Hepatocyte (in vitro differentiated cells): ENCODE data around the gene DBN1. TPM values are rescaled to one million over a fixed set of nuclear protein-coding genes. Genes with fewer than 3 reads are reported as not detected.

ENCODE experiments used
- DNase-seq: peaks from one replicate; pipeline ENCODE4 v3.0.0-alpha.2; 2016; ENCODE audit warnings: low spot score
- H2AFZ ChIP-seq: fragments of 200-600 bp; sonication (generic); 2 replicates; pipeline ENCODE4 v1.6.0; 2016; ENCODE audit warnings: antibody characterized with exemption, mild to moderate bottlenecking
- H3K27ac ChIP-seq: fragments of 200-600 bp; sonication (generic); 2 replicates; pipeline ENCODE4 v1.5.1; 2016; ENCODE audit warnings: mild to moderate bottlenecking
- H3K27me3 ChIP-seq: fragments of 200-600 bp; sonication (generic); 2 replicates; pipeline ENCODE4 v1.6.1; 2016
- H3K36me3 ChIP-seq: fragments of 200-600 bp; sonication (generic); replicated peaks from 2 replicates; pipeline ENCODE4 v1.5.1; 2016; ENCODE audit warnings: low read depth; ENCODE audit not compliant: insufficient read depth
- H3K4me1 ChIP-seq: fragments of 200-600 bp; sonication (generic); 2 replicates; pipeline ENCODE4 v1.5.1; 2016; ENCODE audit warnings: mild to moderate bottlenecking, moderate library complexity; ENCODE audit not compliant: insufficient read depth
- H3K4me2 ChIP-seq: fragments of 200-600 bp; sonication (generic); 2 replicates; pipeline ENCODE4 v1.6.0; 2016
- H3K4me3 ChIP-seq: fragments of 200-600 bp; sonication (generic); 2 replicates; pipeline ENCODE4 v1.5.1; 2016; ENCODE audit warnings: mild to moderate bottlenecking
- H3K79me2 ChIP-seq: fragments of 200-600 bp; sonication (generic); 2 replicates; pipeline ENCODE4 v1.6.0; 2017; ENCODE audit warnings: mild to moderate bottlenecking
- H3K9me2 ChIP-seq: fragments of 200-600 bp; sonication (generic); replicated peaks from 2 replicates; pipeline ENCODE4 v1.6.0; 2017; ENCODE audit warnings: mild to moderate bottlenecking; ENCODE audit not compliant: insufficient read depth
- H3K9me3 ChIP-seq: fragments of 200-600 bp; sonication (generic); 2 replicates; pipeline ENCODE4 v1.5.1; 2016; ENCODE audit warnings: low read depth, mild to moderate bottlenecking
- H4K20me1 ChIP-seq: fragments of 200-600 bp; sonication (generic); 2 replicates; pipeline ENCODE4 v1.6.0; 2016; ENCODE audit warnings: mild to moderate bottlenecking; ENCODE audit not compliant: insufficient read depth, poor library complexity, severe bottlenecking
- EZH2 ChIP-seq: fragments of 200-600 bp; sonication (generic); IDR thresholded peaks from 2 replicates; pipeline ENCODE4 v1.6.1; 2016; ENCODE audit warnings: antibody characterized with exemption, mild to moderate bottlenecking, borderline replicate concordance
- EZH2phosphoT487 ChIP-seq: fragments of 200-600 bp; sonication (generic); IDR thresholded peaks from one replicate; pipeline ENCODE4 v1.6.1; 2018; ENCODE audit warnings: antibody characterized with exemption, mild to moderate bottlenecking, low read depth, moderate library complexity; ENCODE audit not compliant: unreplicated experiment, severe bottlenecking
- WGBS: methylation state at CpG from one replicate; pipeline ENCODE4 v1.1.6; 2016; ENCODE audit warnings: low lambda C conversion rate; ENCODE audit errors: missing lambda C conversion rate; 5-methylcytosine and 5-hydroxymethylcytosine counted together
- polyA plus RNA-seq: library from polyadenylated mRNA; unstranded; fragments of >200 nt; fragmentation: Nextera tagmentation; extraction: Ambion mirVana; gene quantifications from 2 replicates; pipeline ENCODE4 v1.2.1, GENCODE V29; 2016
- total RNA-seq: library from RNA; depleted of rRNA; stranded (reverse); fragments of >200 nt; gene quantifications from 2 replicates; pipeline ENCODE4 v1.2.3, GENCODE V29; 2014
- TF ChIP-seq, protein P1 (sequence below): fragments of 200-600 bp; sonication (generic); IDR thresholded peaks from 2 replicates; pipeline ENCODE4 v1.5.1; 2016; ENCODE audit warnings: antibody characterized with exemption, mild to moderate bottlenecking; ENCODE audit not compliant: poor library complexity

The DBN1 gene
- total and polyA plus RNA-seq, 2 experiments from 2014 or later = 107 to 122 TPM

DNA sequence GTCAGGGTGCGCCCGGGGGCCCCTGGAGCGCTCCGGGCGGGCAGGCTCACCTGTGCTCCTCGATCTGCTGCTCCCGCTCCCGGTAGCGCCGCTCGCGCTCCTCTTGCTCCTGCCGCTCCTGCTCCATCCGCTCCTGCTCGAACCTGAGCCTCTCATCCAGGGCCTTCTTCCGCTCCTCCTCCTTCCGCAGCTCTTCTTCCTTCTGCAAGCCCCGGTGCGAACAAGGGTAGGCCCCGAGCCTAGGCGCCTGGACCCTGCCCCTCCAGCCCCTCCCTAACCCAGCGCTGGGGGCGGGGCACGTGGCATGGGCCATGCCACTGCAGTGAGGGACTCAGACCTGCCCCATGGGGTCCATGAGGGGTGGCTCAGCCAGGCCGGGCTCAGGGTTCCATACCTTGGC, 6.6 kb downstream of the DBN1 start:
- no peak overlapping the region for H3K27ac ChIP-seq
- peaks cover 42% of the 10 kb centered on the region for H3K79me2 ChIP-seq
- no peak overlapping the region for H3K4me2 ChIP-seq
- peaks cover 5% of the 10 kb centered on the region for H3K36me3 ChIP-seq
- H3K4me3 ChIP-seq = no peak overlapping the region
- no peak overlapping the region for H2AFZ ChIP-seq
- peaks cover 39% of the 10 kb centered on the region for H4K20me1 ChIP-seq
- H3K9me3 ChIP-seq = no peaks in the 10 kb centered on the region
- H3K4me1 ChIP-seq = peaks cover 10% of the 10 kb centered on the region
- 100% methylated on average over 25 of the region's 25 CpGs for WGBS
- H3K9me2 ChIP-seq = no peaks in the 10 kb centered on the region
- DNase-seq = no peak
- no peaks in the 10 kb centered on the region for H3K27me3 ChIP-seq
- TF ChIP-seq EZH2phosphoT487 (no peak), EZH2 (no peak)
- TF ChIP-seq, protein P1, sequence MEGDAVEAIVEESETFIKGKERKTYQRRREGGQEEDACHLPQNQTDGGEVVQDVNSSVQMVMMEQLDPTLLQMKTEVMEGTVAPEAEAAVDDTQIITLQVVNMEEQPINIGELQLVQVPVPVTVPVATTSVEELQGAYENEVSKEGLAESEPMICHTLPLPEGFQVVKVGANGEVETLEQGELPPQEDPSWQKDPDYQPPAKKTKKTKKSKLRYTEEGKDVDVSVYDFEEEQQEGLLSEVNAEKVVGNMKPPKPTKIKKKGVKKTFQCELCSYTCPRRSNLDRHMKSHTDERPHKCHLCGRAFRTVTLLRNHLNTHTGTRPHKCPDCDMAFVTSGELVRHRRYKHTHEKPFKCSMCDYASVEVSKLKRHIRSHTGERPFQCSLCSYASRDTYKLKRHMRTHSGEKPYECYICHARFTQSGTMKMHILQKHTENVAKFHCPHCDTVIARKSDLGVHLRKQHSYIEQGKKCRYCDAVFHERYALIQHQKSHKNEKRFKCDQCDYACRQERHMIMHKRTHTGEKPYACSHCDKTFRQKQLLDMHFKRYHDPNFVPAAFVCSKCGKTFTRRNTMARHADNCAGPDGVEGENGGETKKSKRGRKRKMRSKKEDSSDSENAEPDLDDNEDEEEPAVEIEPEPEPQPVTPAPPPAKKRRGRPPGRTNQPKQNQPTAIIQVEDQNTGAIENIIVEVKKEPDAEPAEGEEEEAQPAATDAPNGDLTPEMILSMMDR = no peak

DNA sequence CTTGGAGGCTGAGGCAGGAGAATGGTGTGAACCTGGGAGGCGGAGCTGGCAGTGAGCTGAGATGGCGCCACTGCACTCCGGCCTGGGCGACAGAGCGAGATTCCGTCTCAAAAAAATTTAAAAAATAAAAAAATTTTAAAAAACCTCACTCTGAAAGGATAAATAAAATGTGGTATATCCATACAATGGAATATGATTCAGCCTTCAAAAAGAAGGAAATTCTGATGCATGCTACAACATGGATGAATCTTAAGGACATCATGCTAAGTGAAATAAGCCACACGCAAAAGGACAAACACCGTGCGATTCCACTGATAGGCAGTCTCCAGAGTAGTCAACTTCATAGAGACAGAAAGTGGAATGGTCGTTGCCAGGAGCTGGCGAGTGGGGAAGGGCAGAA, 8.4 kb downstream of the DBN1 start:
- DNase-seq = no peak
- Histone ChIP-seq H3K27me3 (no peaks in the 10 kb centered on the region), H3K4me3 (no peak overlapping the region), H3K79me2 (peaks cover 24% of the 10 kb centered on the region), H3K36me3 (peaks cover 5% of the 10 kb centered on the region), H3K9me3 (no peaks in the 10 kb centered on the region), H3K4me2 (no peak overlapping the region), H2AFZ (no peak overlapping the region), H3K27ac (no peak overlapping the region), H3K9me2 (no peaks in the 10 kb centered on the region), H4K20me1 (peaks cover 21% of the 10 kb centered on the region), H3K4me1 (no peaks in the 10 kb centered on the region)
- whole genome bisulfite sequencing = 96% methylated on average over 11 of the region's 11 CpGs
- TF ChIP-seq, protein P1 = no peak

DNA sequence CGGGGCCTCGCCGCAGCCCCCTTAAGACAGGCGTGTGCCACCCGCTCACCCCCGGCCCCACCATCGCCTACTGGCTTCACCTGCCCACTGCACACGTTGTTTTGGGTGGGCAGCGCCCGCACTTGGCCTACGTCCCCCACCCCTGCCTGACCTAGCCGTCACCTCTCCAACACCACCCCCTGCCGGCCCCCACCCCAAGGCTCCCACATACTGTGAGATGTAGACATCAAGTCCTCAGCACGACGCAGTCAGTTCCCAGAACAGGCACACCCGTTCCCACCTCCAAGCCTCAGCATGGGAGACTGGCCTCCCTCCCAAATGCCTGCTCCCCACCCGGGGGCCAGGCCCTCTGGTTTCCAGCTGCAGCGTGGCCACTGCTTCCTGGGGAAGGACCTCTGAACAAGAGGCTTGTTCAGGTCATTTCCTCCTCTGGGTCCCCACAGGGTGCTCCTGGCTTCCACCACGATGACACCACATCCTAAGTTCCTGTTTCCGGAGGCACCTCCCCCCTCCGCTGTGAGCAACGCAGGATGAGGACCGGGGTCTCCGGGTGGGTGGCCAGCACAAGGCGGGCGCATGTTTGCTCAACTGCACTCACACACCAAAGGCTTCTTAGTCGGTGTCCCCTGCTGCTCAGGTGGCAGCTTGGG, 11.3 kb downstream of the DBN1 start:
- Histone ChIP-seq H3K4me3 (no peak overlapping the region), H2AFZ (no peak overlapping the region), H3K36me3 (peaks cover 5% of the 10 kb centered on the region), H3K27me3 (no peaks in the 10 kb centered on the region), H3K4me1 (no peaks in the 10 kb centered on the region), H3K9me2 (no peaks in the 10 kb centered on the region), H4K20me1 (peaks cover 14% of the 10 kb centered on the region), H3K4me2 (no peak overlapping the region), H3K9me3 (no peaks in the 10 kb centered on the region), H3K79me2 (peaks cover 3% of the 10 kb centered on the region), H3K27ac (no peak overlapping the region)
- TF ChIP-seq, protein P1 = no peak
- no peak for TF ChIP-seq EZH2phosphoT487
- no peak for TF ChIP-seq EZH2
- DNase-seq = no peak
- 95% methylated on average over 23 of the region's 27 CpGs for WGBS
